Spleen (tissue), 7 donors: ENCODE results near the gene CD19.

Experiments used
- POLR2AphosphoS5 ChIP-seq, 3 donors: sonication (generic); formaldehyde crosslinking; IDR thresholded peaks; one replicate each; pipeline ENCODE4 v1.5.1; 2017; ENCODE audit warnings: antibody characterized with exemption in 3 of 3
- TF ChIP-seq, protein P1 (sequence below), 11 experiments: fragments of 200-600 bp in 7 of 11; fragments of 450-650 bp in 4 of 11; sonication (generic) in 4 of 11; IDR thresholded peaks in 8 of 11; conservative IDR thresholded peaks in 3 of 11; 1 replicate in 7 of 11; 2 replicates in 4 of 11; pipeline versions ENCODE4 v1.4.0 to v1.8.0; 2016 to 2021; ENCODE audit warnings: antibody characterized with exemption in 11 of 11, inconsistent platforms in 4 of 11, mild to moderate bottlenecking in 1 of 11
- donor health status: DM: no; HTN: no; CAD: no; lungs with moderate emphysema.
- donor health status: DM: no; HTN: no; CAD: no.
- donor health status: DM: no; HTN: no; CAD: no.

DNA sequence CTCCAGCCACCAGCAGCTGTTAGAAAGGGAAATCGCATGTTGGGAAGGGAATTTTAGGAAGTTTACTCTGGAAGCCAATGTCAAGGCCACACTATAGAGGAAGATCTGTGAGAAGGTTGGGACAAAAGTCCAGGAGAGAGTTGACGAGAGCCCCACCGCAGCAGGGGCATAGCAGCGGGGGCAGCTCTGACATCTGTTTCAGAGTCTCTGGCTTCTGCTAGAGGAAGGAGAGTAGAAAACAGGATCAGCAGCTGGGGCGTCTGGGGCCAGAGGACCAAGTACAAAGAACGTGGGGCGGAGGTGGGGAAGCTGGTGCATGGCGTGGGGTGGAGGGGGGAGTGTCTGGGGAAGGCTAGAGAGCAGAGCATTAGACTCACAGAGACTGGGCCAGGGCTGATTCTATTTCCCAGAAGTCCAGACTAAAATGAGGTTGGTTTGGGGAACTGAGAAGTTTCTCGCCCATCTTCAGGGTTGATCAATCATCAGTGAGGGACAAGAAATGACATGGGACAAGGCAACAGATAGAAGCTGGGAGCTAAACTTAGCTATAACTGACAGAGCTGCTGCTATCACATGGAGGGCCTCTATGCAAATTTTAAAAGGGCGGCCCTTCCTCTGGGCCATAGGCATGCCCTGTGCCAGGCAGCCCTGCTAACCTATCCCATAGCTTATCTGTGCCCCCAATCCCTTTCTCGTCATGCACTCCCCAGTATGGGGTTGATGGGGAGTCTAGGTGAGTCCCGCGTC, 7.9 kb upstream of the CD19 start:
- TF ChIP-seq, protein P1, sequence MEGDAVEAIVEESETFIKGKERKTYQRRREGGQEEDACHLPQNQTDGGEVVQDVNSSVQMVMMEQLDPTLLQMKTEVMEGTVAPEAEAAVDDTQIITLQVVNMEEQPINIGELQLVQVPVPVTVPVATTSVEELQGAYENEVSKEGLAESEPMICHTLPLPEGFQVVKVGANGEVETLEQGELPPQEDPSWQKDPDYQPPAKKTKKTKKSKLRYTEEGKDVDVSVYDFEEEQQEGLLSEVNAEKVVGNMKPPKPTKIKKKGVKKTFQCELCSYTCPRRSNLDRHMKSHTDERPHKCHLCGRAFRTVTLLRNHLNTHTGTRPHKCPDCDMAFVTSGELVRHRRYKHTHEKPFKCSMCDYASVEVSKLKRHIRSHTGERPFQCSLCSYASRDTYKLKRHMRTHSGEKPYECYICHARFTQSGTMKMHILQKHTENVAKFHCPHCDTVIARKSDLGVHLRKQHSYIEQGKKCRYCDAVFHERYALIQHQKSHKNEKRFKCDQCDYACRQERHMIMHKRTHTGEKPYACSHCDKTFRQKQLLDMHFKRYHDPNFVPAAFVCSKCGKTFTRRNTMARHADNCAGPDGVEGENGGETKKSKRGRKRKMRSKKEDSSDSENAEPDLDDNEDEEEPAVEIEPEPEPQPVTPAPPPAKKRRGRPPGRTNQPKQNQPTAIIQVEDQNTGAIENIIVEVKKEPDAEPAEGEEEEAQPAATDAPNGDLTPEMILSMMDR (IDR thresholded peaks at IDR 0.05 in 8 of 11, conservative IDR thresholded peaks at IDR 0.05 in 3 of 11): no peak
- peak in 1 of 3 donors; percentile 56 for TF ChIP-seq POLR2AphosphoS5 (IDR thresholded peaks at IDR 0.05)
